OCI-LY7 (cell line): Measurements from ENCODE around the gene LTBP2. TPM values are rescaled to one million over a fixed set of nuclear protein-coding genes. Genes with fewer than 3 reads are reported as not detected.

Experiments used
- BruUV-seq: library from RNA; stranded (reverse); fragments of 400-500 nt; replicated peaks from 2 replicates; lab custom pipeline; 2021; lab: Mats Ljungman, UMichigan
- CTCF ChIA-PET: fragments of 300-600 bp; sonication (Branson Sonifier 250); formaldehyde crosslinking; loops from one replicate; lab custom pipeline; 2022; ENCODE audit warnings: antibody characterized with exemption; ENCODE audit not compliant: unreplicated experiment; lab: Charles Lee
- POLR2A ChIA-PET: fragments of 300-600 bp; sonication (Branson Sonifier 250); formaldehyde crosslinking; loops from one replicate; lab custom pipeline; 2022; ENCODE audit warnings: antibody characterized with exemption; lab: Charles Lee
- DNase-seq: peaks from one replicate; pipeline ENCODE4 v3.0.0-alpha.2; 2015; ENCODE audit warnings: low spot score
- H2AFZ ChIP-seq: fragments of 200-600 bp; sonication (generic), shearing (Covaris generic); 2 replicates; pipeline ENCODE4 v1.6.1; 2014; ENCODE audit warnings: mild to moderate bottlenecking, antibody characterized with exemption, low read length, moderate library complexity
- H3K27ac ChIP-seq: fragments of 200-600 bp; sonication (generic); 2 replicates; pipeline ENCODE4 v1.5.1; 2014; ENCODE audit warnings: mixed run types, low read depth, mild to moderate bottlenecking, moderate library complexity, low read length, inconsistent platforms; ENCODE audit not compliant: poor library complexity, severe bottlenecking
- H3K36me3 ChIP-seq: fragments of 200-600 bp; sonication (generic); 2 replicates; pipeline ENCODE4 v1.6.1; 2014; ENCODE audit warnings: mild to moderate bottlenecking, antibody characterized with exemption, low read length, moderate library complexity, mixed read lengths; ENCODE audit not compliant: insufficient read depth
- H3K4me1 ChIP-seq: fragments of 200-600 bp; sonication (generic); 2 replicates; pipeline ENCODE4 v1.5.1; 2014; ENCODE audit warnings: mild to moderate bottlenecking, low read length; ENCODE audit not compliant: insufficient read depth, poor library complexity, severe bottlenecking
- H3K4me2 ChIP-seq: fragments of 200-600 bp; sonication (generic); 2 replicates; pipeline ENCODE4 v1.6.1; 2014; ENCODE audit warnings: mild to moderate bottlenecking, low read length
- H3K4me3 ChIP-seq: fragments of 200-600 bp; sonication (generic); 2 replicates; pipeline ENCODE4 v1.5.1; 2014; ENCODE audit warnings: mild to moderate bottlenecking, low read depth, low read length; ENCODE audit not compliant: poor library complexity, severe bottlenecking
- H3K79me2 ChIP-seq: fragments of 200-600 bp; sonication (generic); 2 replicates; pipeline ENCODE4 v1.6.1; 2016; ENCODE audit warnings: low read depth, mild to moderate bottlenecking, low read length, moderate library complexity, mixed read lengths; ENCODE audit not compliant: insufficient read depth
- H3K9me2 ChIP-seq: fragments of 200-600 bp; sonication (generic); 2 replicates; pipeline ENCODE4 v1.6.1; 2016; ENCODE audit warnings: mild to moderate bottlenecking, low read length, mixed read lengths; ENCODE audit not compliant: insufficient read depth
- H3K9me3 ChIP-seq: fragments of 200-600 bp; sonication (generic); 2 replicates; pipeline ENCODE4 v1.6.1; 2014; ENCODE audit warnings: mild to moderate bottlenecking, mixed run types, low read length, mixed read lengths
- H4K20me1 ChIP-seq: fragments of 200-600 bp; sonication (generic); 2 replicates; pipeline ENCODE4 v1.6.1; 2014; ENCODE audit warnings: mild to moderate bottlenecking, antibody characterized with exemption, low read length, moderate library complexity, mixed read lengths; ENCODE audit not compliant: insufficient read depth
- CTCF ChIP-seq: fragments of 200-600 bp; sonication (generic); conservative IDR thresholded peaks from 2 replicates; pipeline ENCODE4 v1.5.1; 2014; ENCODE audit warnings: mild to moderate bottlenecking, antibody characterized with exemption, low read length, moderate library complexity, mixed read lengths
- EZH2phosphoT487 ChIP-seq: fragments of 200-600 bp; sonication (generic); IDR thresholded peaks from 2 replicates; pipeline ENCODE4 v1.6.1; 2018; ENCODE audit warnings: low read depth, borderline replicate concordance, mild to moderate bottlenecking, mixed run types, antibody characterized with exemption, low read length, moderate library complexity, mixed read lengths
- intact Hi-C: fragments of 100-400 bp; cut with micrococcal nuclease; formaldehyde crosslinking; loops from one replicate; pipeline ENCODE4 v1.10.0; 2022; ENCODE audit not compliant: unreplicated experiment
- total RNA-seq, 2 experiments: library from RNA; depleted of rRNA in 1 of 2; stranded (reverse); fragments of >200 nt in 1 of 2; shearing (Covaris generic) in 1 of 2; gene quantifications; 2 replicates each; pipeline ENCODE4 v1.2.3, GENCODE V29; 2014 to 2022

Gene LTBP2
- total RNA-seq, 2 experiments from 2014 or later = 0.15 to 0.25 TPM

- Histone ChIP-seq H3K4me3 (no peak overlapping the region), H3K79me2 (no peaks in the 10 kb centered on the region), H3K9me2 (no peaks in the 10 kb centered on the region), H3K4me2 (no peak overlapping the region), H3K4me1 (peaks cover 5% of the 10 kb centered on the region), H3K9me3 (no peaks in the 10 kb centered on the region), H4K20me1 (no peaks in the 10 kb centered on the region), H3K27ac (no peak overlapping the region), H3K36me3 (no peaks in the 10 kb centered on the region), H2AFZ (no peak overlapping the region)
- intact Hi-C loops = no loop called here
- TF ChIP-seq EZH2phosphoT487 (no peak), CTCF (no peak)
- DNase-seq = no peak
- ChIA-PET CTCF (no interaction called here), POLR2A (interaction anchor here (0.7 kb wide), 1 partner anchor 293 kb away, joined by 3 read pairs; no protein-coding TSS in a partner anchor)
- no TSS peak for BruUV-seq
Measured at GRCh38 chr14:74575507-74575906, 36.5 kb downstream of the LTBP2 start.

GRCh38 chr14:74574706-74575105, 37.3 kb downstream of the LTBP2 start:
- Histone ChIP-seq H3K9me3 (no peaks in the 10 kb centered on the region), H3K79me2 (no peaks in the 10 kb centered on the region), H3K4me2 (no peak overlapping the region), H3K4me1 (peaks cover 5% of the 10 kb centered on the region), H2AFZ (no peak overlapping the region), H3K36me3 (no peaks in the 10 kb centered on the region), H3K27ac (no peak overlapping the region), H4K20me1 (no peaks in the 10 kb centered on the region), H3K9me2 (no peaks in the 10 kb centered on the region), H3K4me3 (no peak overlapping the region)
- CTCF ChIA-PET = no interaction called here
- POLR2A ChIA-PET = interaction anchor here (0.7 to 1.1 kb wide), 3 partner anchors 12 to 293 kb away, joined by 3 to 4 read pairs (median 3); no protein-coding TSS in a partner anchor
- TF ChIP-seq EZH2phosphoT487 (no peak), CTCF (no peak)
- intact Hi-C loops = no loop called here
- DNase-seq = peak; percentile 33
- BruUV-seq = no TSS peak

GRCh38 chr14:74574090-74574433, 38.0 kb downstream of the LTBP2 start:
- Histone ChIP-seq H3K36me3 (no peaks in the 10 kb centered on the region), H3K27ac (no peak overlapping the region), H4K20me1 (no peaks in the 10 kb centered on the region), H3K4me2 (no peak overlapping the region), H3K9me2 (no peaks in the 10 kb centered on the region), H3K4me3 (no peak overlapping the region), H3K9me3 (no peaks in the 10 kb centered on the region), H3K79me2 (no peaks in the 10 kb centered on the region), H2AFZ (no peak overlapping the region), H3K4me1 (peaks cover 5% of the 10 kb centered on the region)
- BruUV-seq = no TSS peak
- intact Hi-C loops = no loop called here
- CTCF ChIA-PET = interaction anchor here (0.6 kb wide), 1 partner anchor 48 kb away, joined by 3 read pairs; no protein-coding TSS in a partner anchor
- TF ChIP-seq EZH2phosphoT487 = no peak
- DNase-seq = no peak
- POLR2A ChIA-PET = interaction anchor here (1.0 to 1.1 kb wide), 2 partner anchors 11 to 15 kb away, joined by 3 to 4 read pairs; no protein-coding TSS in a partner anchor
